AG10803 (cell line): Measurements from ENCODE around the gene CIAO3.

Experiments
- DNase-seq: peaks from one replicate; pipeline ENCODE4 v3.0.0; 2010; ENCODE audit warnings: low read depth
- H3K4me3 ChIP-seq: 2 replicates; pipeline ENCODE4 v1.5.1; 2011; ENCODE audit warnings: mild to moderate bottlenecking, low read length, control low read depth
- CTCF ChIP-seq: conservative IDR thresholded peaks from 2 replicates; pipeline ENCODE4 v1.5.1; 2011; ENCODE audit warnings: mild to moderate bottlenecking, low read length, control low read depth, inconsistent platforms

The CIAO3 gene

GRCh38 chr16:724188-725040 lies 16.4 kb downstream of the CIAO3 start:
- no peak for DNase-seq
- H3K4me3 ChIP-seq, result no peak overlapping the region
- no peak for TF ChIP-seq CTCF

- TF ChIP-seq CTCF, result no peak
- DNase-seq, result no peak
- H3K4me3 ChIP-seq, result no peak overlapping the region
Observed at GRCh38 chr16:723695-724094, 17.1 kb downstream of the CIAO3 start.

- TF ChIP-seq CTCF, result no peak
- H3K4me3 ChIP-seq, result no peak overlapping the region
- DNase-seq, result no peak
Observed at GRCh38 chr16:722835-723633, 17.8 kb downstream of the CIAO3 start.

- peak overlapping the region; percentile 70 for H3K4me3 ChIP-seq
- TF ChIP-seq CTCF, result no peak
- no peak for DNase-seq
Observed at GRCh38 chr16:721765-722540, 18.8 kb downstream of the CIAO3 start.

- DNase-seq, result peak; percentile 67
- H3K4me3 ChIP-seq, result peak within 1 kb of the TSS; percentile 70
- TF ChIP-seq CTCF, result no peak
Observed at GRCh38 chr16:720990-721764, 19.6 kb downstream of the CIAO3 start, which contains the start of gene ANTKMT. ANTKMT (plus strand) TSS chr16:721146; CDS start chr16:721275, 129 bp downstream.

GRCh38 chr16:720447-720989 lies 20.3 kb downstream of the CIAO3 start:
- TF ChIP-seq CTCF, result peak; percentile 37; the same call in 1 of the 2 replicates
- peak; percentile 59 for DNase-seq

More at GRCh38 chr16:720447-720989, 20.3 kb downstream of the CIAO3 start:
- peak overlapping the region; percentile 70 for H3K4me3 ChIP-seq
